ENCODE measurements around the gene HS3ST4.

DNA sequence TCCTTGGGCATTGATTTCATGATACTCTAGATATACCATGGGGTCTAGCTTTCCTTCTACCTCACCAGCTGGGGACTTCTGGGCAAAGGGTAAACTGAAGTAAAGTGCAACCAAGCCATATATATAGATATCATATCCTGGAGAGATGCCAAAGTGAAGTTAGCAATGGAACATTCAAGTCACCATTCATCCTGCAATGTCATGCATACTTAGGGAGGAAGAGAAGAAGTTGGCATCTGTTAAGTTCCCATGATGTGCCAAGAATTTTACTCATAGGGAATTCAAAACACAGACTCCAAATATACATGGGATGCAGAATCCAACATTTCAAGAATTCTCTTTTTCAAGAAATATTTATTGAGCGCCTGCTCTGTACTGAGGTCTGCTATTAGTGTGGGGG lies 399.8 kb downstream of the HS3ST4 start:
- TF ChIP-seq, protein P1, sequence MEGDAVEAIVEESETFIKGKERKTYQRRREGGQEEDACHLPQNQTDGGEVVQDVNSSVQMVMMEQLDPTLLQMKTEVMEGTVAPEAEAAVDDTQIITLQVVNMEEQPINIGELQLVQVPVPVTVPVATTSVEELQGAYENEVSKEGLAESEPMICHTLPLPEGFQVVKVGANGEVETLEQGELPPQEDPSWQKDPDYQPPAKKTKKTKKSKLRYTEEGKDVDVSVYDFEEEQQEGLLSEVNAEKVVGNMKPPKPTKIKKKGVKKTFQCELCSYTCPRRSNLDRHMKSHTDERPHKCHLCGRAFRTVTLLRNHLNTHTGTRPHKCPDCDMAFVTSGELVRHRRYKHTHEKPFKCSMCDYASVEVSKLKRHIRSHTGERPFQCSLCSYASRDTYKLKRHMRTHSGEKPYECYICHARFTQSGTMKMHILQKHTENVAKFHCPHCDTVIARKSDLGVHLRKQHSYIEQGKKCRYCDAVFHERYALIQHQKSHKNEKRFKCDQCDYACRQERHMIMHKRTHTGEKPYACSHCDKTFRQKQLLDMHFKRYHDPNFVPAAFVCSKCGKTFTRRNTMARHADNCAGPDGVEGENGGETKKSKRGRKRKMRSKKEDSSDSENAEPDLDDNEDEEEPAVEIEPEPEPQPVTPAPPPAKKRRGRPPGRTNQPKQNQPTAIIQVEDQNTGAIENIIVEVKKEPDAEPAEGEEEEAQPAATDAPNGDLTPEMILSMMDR (IDR thresholded peaks at IDR 0.05): no peak
- TF ChIP-seq ZFX (IDR thresholded peaks at IDR 0.05; ENCODE audit: borderline replicate concordance): no peak
